Stimulated activated CD8-positive, alpha-beta memory T cell treated with anti-CD3 and anti-CD28 coated beads, Interleukin-15, amount 100 ng/mL, for 48 hours (primary cell): ENCODE measurements around the gene FRA10AC1.

Experiments
- DNase-seq, 2 donors: peaks; one replicate each; pipeline ENCODE4 v3.0.0-alpha.2; 2020; ENCODE audit warnings: low read depth in 2 of 2

FRA10AC1 gene

DNA sequence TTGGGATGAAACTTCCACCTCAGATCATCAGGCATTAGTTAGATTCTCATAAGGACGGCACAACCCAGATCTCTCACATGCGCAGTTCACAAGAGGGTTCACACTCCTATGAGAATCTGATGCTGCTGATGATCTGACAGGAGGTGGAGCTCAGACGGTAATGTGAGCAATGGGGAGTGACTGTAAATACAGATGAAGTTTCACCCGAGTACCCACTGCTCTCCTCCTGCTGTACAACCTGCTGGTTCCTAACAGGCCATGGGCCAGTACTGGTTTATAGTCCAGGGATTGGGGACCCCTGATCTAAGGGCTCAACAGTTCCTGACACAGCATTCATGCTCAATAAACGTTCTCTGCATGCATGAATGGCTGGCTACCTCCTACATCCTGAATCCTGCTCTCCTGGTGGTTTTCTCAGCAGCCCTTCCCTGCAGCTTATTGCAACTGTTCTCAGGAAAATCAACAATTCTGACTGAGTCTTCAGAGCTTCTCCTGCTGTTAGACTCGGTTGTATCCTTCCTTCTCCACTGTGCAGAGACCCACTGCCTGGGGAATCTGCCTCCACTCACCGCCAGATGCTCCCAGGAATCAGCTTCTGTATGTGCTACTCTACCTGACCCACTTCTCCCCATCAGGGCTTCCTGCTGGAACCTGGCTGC is 72.6 kb downstream of the FRA10AC1 start:
- no peak for DNase-seq

DNA sequence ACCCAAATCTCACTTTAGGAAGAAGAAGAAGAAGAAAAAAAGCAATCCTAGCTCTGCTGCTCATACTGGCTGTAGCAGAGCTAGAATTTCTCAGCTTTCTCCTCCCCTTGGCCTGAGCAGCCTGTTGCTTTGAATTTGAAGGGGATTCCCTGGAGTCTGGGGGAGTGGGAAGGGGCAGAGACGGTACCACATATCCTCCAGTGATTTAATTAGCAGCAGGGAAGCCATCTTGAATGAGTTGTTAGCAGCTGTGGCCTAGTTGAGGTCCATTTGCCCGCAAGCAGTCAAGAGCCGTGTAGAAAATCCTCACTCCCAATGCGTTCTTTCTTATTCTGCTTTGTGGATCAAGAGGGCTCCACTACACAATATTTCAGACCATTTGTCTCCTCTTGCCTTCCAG is 73.5 kb downstream of the FRA10AC1 start:
- DNase-seq: no peak

DNA sequence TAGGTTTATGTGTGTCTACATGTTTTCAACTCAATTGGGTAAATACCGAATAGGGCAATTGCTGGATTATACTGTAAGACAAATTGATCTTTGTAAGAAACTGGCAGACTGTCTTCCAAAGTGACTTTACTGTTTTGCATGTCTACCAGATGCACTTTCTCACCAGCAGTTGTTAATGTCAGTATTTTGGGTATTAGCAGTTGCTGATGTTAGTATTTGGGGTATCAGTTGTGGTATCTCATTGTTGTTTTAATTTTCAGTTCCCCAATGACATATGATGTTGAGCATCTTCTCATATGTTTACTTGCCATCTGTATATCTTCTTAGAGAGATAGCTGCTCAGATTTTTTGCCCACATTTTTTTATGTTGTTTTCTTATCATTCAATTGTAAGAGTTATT is 79.5 kb downstream of the FRA10AC1 start:
- no peak for DNase-seq

DNA sequence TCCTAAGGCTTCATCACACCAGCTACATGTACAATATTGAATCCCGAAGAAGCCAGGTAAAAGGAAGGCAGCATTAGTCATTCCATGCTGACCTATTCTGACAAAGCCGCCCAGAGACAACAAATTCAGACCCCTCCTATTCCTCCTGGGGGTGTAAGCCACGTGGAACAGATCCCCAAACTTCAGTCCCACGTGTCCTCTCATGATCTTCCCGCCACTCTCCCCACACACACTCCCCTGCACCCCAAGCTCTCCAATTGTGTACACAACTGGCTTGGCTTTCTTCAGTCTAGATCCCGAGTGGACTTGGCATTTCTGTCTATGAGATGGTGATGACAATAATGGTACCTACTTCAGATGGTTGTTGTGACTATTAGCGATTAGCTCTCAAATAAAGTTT is 81.5 kb downstream of the FRA10AC1 start:
- DNase-seq: no peak
